Mesothelial cell of epicardium (in vitro differentiated cells): ENCODE results near the gene SH3BGRL2. TPM values are rescaled to one million over a fixed set of nuclear protein-coding genes. Genes with fewer than 3 reads are reported as not detected.

Source experiments
- DNase-seq, 2 experiments: peaks; one replicate each; pipeline ENCODE4 v3.0.0; 2021; ENCODE audit warnings: low spot score in 2 of 2; ENCODE audit not compliant: unreplicated experiment in 2 of 2
- H3K27ac Mint-ChIP-seq: 2 replicates; pipeline ENCODE4 v1.8.0; 2021; ENCODE audit warnings: mixed read lengths
- H3K27me3 Mint-ChIP-seq: 2 replicates; pipeline ENCODE4 v1.8.0; 2021; ENCODE audit warnings: low read depth, mixed read lengths
- H3K36me3 Mint-ChIP-seq: 2 replicates; pipeline ENCODE4 v1.8.0; 2021; ENCODE audit warnings: mixed read lengths
- H3K4me1 Mint-ChIP-seq: 2 replicates; pipeline ENCODE4 v1.8.0; 2021; ENCODE audit warnings: mixed read lengths
- H3K4me3 Mint-ChIP-seq: 2 replicates; pipeline ENCODE4 v1.8.0; 2021; ENCODE audit warnings: mild to moderate bottlenecking, moderate library complexity, mixed read lengths
- H3K9me3 Mint-ChIP-seq: 2 replicates; pipeline ENCODE4 v1.8.0; 2021; ENCODE audit warnings: mixed read lengths
- CTCF ChIP-seq: fragments of 200-600 bp; sonication (generic); IDR thresholded peaks from one replicate; pipeline ENCODE4 v1.5.0; 2021; ENCODE audit warnings: antibody characterized with exemption; ENCODE audit not compliant: unreplicated experiment
- total RNA-seq: library from RNA; stranded (reverse); gene quantifications from 3 replicates; pipeline ENCODE4 v1.2.1, GENCODE V29; 2021

The SH3BGRL2 gene
- total RNA-seq, 1 donor from 2014 or later = 26.1 TPM

GRCh38 chr6:79750806-79751205 lies 119.7 kb downstream of the SH3BGRL2 start:
- DNase-seq = no peak
- Mint-ChIP-seq H3K36me3 (no peaks in the 10 kb centered on the region), H3K4me1 (no peaks in the 10 kb centered on the region), H3K4me3 (no peak overlapping the region), H3K27me3 (peaks cover 11% of the 10 kb centered on the region), H3K9me3 (peaks cover 6% of the 10 kb centered on the region), H3K27ac (no peak overlapping the region)
- no peak for TF ChIP-seq CTCF

Other genes with a start within 250 kb of the SH3BGRL2 start
- 8.7 to 9.2 TPM (median 8.9 TPM) in 3 replicates for gene LCA5, start 93.9 kb upstream of the SH3BGRL2 start, total RNA-seq